Measurements from ENCODE around the gene ECEL1.
A peak's percentile ranks its signal among the peaks of the same experiment; 100 is the strongest.

ECEL1 gene

DNA sequence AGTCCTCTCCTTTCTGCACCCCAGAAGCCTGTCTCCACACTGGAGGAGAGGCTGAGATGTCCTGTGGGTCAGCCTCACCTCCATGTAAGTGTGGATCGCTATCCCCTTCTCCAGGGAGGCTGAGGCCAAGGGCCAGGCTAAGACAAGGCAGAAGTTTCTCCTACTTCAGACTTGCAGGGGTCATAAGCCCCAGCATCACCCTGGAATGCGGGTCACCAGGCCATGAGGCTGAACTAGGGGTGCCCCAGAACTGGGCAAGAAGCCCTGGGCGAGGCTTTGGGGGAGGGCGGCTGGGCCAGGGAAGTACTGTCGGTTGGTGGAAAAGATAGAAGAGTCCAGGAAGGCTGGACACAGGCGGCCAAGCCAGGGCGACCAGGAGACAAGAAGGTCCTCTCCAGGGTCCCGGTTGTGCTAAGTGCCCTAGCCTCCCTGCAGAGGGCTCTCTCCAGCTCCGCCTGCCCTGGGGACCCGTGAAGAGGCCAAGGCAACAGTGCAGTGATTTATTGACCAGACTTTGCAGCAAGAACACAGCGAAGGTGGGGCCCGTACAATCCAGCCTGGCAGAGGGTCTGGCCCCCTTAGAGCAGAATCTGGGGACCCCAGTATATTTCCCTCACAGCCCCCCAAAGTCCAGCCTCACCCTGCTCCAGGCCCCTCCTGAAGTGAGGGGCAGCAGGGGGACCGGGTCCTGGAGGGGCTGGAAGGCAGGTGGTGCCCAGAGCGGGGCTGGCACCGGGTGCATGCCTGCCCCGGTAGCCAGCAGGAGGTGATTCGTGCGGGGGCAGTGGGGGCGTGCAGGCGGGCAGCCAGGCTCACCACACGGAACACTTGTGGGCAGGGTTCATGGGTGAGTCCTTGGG, 8.1 kb downstream of the ECEL1 start:
- TF ChIP-seq, protein P1, sequence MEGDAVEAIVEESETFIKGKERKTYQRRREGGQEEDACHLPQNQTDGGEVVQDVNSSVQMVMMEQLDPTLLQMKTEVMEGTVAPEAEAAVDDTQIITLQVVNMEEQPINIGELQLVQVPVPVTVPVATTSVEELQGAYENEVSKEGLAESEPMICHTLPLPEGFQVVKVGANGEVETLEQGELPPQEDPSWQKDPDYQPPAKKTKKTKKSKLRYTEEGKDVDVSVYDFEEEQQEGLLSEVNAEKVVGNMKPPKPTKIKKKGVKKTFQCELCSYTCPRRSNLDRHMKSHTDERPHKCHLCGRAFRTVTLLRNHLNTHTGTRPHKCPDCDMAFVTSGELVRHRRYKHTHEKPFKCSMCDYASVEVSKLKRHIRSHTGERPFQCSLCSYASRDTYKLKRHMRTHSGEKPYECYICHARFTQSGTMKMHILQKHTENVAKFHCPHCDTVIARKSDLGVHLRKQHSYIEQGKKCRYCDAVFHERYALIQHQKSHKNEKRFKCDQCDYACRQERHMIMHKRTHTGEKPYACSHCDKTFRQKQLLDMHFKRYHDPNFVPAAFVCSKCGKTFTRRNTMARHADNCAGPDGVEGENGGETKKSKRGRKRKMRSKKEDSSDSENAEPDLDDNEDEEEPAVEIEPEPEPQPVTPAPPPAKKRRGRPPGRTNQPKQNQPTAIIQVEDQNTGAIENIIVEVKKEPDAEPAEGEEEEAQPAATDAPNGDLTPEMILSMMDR (IDR thresholded peaks at IDR 0.05; ENCODE audit: insufficient read depth, low read length, poor library complexity, severe bottlenecking), result peak; percentile 23
- no peak for DNase-seq (ENCODE audit: extremely low read depth, insufficient read length)
- Histone ChIP-seq H3K36me3 (ENCODE audit: control insufficient read depth, insufficient read depth, low read length) (no peaks in the 10 kb centered on the region), H3K27me3 (replicated peaks; ENCODE audit: control insufficient read depth, insufficient read depth, low read length) (no peaks in the 10 kb centered on the region), H3K4me3 (replicated peaks; ENCODE audit: low read depth, low read length) (no peak overlapping the region)

- TF ChIP-seq, protein P1 (IDR thresholded peaks at IDR 0.05; ENCODE audit: insufficient read depth, low read length, poor library complexity, severe bottlenecking), result no peak
- no peak overlapping the region for H3K4me3 ChIP-seq (replicated peaks; ENCODE audit: low read depth, low read length)
- H3K27me3 ChIP-seq (replicated peaks; ENCODE audit: control insufficient read depth, insufficient read depth, low read length), result no peaks in the 10 kb centered on the region; the same call in 1 of the 2 replicates
- no peak for DNase-seq (ENCODE audit: extremely low read depth, insufficient read length)
- no peaks in the 10 kb centered on the region for H3K36me3 ChIP-seq (ENCODE audit: control insufficient read depth, insufficient read depth, low read length)
These were observed 8.9 kb downstream of the ECEL1 start for GRCh38 chr2:232478571-232479340.

DNA sequence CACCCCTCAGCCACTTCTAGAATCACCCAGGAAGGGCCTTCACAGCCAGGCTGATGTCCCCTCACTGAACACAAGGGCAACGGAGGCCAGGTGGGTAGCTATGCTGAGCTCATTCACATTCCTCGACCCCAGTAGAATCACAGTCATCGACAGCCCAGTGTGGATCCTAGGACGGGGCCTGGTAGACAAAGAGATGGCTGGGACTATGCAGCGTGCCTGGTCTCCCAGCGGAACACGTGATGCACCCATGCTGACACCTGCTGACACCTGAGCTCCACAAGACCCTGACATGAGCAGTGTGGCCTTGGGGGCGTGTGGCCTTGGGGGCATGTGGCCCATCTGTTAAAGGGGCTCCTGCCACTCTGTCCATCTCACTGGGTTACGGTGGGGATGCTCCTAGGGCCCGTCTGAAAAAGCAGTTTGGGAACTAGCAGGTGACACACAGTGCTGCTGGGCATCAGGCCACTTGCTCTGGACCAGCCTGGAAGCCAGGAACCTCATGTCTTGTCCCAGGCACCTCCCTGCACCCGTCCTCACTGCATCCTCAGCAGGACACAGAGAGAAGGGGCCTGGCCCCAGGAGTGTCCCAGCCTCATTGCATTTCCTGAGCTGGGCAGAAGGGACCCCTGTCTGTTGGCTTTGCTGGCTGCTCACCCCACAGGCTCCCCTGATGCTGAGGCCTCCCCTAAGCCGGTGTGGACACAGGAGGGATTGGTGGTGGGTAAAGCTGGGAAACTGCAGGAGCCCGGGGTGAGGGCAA, 9.7 kb downstream of the ECEL1 start:
- DNase-seq (ENCODE audit: extremely low read depth, insufficient read length), result no peak
- H3K4me3 ChIP-seq (replicated peaks; ENCODE audit: low read depth, low read length), result no peak overlapping the region
- no peaks in the 10 kb centered on the region for H3K36me3 ChIP-seq (ENCODE audit: control insufficient read depth, insufficient read depth, low read length)
- H3K27me3 ChIP-seq (replicated peaks; ENCODE audit: control insufficient read depth, insufficient read depth, low read length), result no peaks in the 10 kb centered on the region; the same call in 1 of the 2 replicates
- TF ChIP-seq, protein P1 (IDR thresholded peaks at IDR 0.05; ENCODE audit: insufficient read depth, low read length, poor library complexity, severe bottlenecking), result no peak

GRCh38 chr2:232476791-232477190, 10.8 kb downstream of the ECEL1 start:
- Histone ChIP-seq H3K27me3 (replicated peaks; ENCODE audit: control insufficient read depth, insufficient read depth, low read length) (no peaks in the 10 kb centered on the region; the same call in 1 of the 2 replicates), H3K4me3 (replicated peaks; ENCODE audit: low read depth, low read length) (no peak overlapping the region), H3K36me3 (ENCODE audit: control insufficient read depth, insufficient read depth, low read length) (no peaks in the 10 kb centered on the region)
- TF ChIP-seq, protein P1 (IDR thresholded peaks at IDR 0.05; ENCODE audit: insufficient read depth, low read length, poor library complexity, severe bottlenecking), result no peak
- DNase-seq (ENCODE audit: extremely low read depth, insufficient read length), result no peak

DNA sequence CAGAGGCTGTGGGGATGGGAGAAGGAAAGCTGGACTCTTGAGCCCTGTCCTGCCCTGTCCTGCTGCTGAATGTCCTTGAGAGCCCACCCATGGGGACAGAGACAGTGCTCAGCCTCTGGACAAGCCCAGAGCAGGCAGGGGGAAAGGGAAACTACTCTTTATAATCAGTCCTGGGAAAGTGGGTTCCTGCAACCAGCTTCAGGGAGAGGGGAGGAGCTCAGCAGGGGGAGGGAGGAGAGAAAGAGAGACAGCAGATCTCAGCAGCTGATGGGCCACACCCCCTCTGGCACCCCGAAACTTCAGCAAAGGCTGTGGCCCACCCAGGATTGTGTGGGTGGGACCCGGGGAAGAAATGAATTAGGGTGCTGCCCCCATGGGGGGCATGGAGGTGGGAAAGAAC, 11.6 kb downstream of the ECEL1 start:
- no peaks in the 10 kb centered on the region for H3K36me3 ChIP-seq (ENCODE audit: control insufficient read depth, insufficient read depth, low read length)
- TF ChIP-seq, protein P1 (IDR thresholded peaks at IDR 0.05; ENCODE audit: insufficient read depth, low read length, poor library complexity, severe bottlenecking), result no peak
- no peak for DNase-seq (ENCODE audit: extremely low read depth, insufficient read length)
- no peak overlapping the region for H3K4me3 ChIP-seq (replicated peaks; ENCODE audit: low read depth, low read length)
- H3K27me3 ChIP-seq (replicated peaks; ENCODE audit: control insufficient read depth, insufficient read depth, low read length), result no peaks in the 10 kb centered on the region; the same call in 1 of the 2 replicates
